PFSK-1 (cell line): ENCODE data around the gene KIF13A.

Source experiments
- FOXP2 ChIP-seq: optimal IDR thresholded peaks from 2 replicates; pipeline ENCODE3; 2011; ENCODE audit warnings: borderline replicate concordance, control low read depth, inconsistent platforms; ENCODE audit not compliant: insufficient read depth; ENCODE audit errors: extremely low read length, extremely low read depth
- POLR2AphosphoS5 ChIP-seq: IDR thresholded peaks from 2 replicates; pipeline ENCODE4 v1.6.1; 2012; ENCODE audit warnings: low read depth, mild to moderate bottlenecking, control low read depth, low read length, moderate library complexity
- SIN3A ChIP-seq: IDR thresholded peaks from 2 replicates; pipeline ENCODE4 v1.6.1; 2012; ENCODE audit warnings: mild to moderate bottlenecking, low read length, moderate library complexity, borderline replicate concordance; ENCODE audit not compliant: insufficient read depth
- TAF1 ChIP-seq: IDR thresholded peaks from 2 replicates; pipeline ENCODE4 v1.6.1; 2012; ENCODE audit warnings: low read length, control low read depth, borderline replicate concordance; ENCODE audit not compliant: insufficient read depth
- TF ChIP-seq, protein P1 (sequence below), 2 experiments: IDR thresholded peaks; 2 replicates each; pipeline versions ENCODE4 v1.6.1 to v1.8.0; 2011 to 2012; ENCODE audit warnings: low read depth in 2 of 2, low read length in 2 of 2, control low read depth in 1 of 2, inconsistent platforms in 1 of 2, mild to moderate bottlenecking in 1 of 2, moderate library complexity in 1 of 2; ENCODE audit not compliant: insufficient read depth in 1 of 2

DNA sequence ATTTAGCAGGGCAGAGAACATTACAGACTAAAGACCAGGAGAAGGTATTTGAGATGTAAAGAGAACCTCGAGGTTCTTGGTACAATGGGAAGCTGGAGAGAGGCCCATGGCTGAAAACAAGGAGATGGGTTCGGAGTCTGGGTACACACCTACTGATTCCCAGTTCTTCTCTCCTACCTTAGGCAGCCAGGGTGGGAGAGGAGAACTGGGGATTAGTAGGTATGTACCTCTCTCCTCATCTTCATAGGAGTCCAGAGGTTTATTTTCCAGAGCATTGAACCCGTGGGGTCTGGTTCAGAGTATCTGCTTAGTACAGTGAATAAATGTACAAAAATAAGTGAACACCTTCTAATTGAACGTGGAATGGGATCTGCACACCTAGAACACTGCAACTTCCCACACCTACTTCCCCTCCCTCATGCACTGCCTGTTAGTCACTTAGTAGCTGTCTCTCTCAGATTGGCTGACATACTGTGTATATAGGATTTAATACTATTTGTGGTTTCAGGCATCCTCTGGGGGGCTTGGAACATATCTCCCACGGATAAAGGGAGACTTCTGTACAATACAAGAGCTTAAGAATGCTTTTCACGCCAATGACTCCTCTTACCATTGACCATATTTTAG, 257.2 kb downstream of the KIF13A start:
- TF ChIP-seq, protein P1, sequence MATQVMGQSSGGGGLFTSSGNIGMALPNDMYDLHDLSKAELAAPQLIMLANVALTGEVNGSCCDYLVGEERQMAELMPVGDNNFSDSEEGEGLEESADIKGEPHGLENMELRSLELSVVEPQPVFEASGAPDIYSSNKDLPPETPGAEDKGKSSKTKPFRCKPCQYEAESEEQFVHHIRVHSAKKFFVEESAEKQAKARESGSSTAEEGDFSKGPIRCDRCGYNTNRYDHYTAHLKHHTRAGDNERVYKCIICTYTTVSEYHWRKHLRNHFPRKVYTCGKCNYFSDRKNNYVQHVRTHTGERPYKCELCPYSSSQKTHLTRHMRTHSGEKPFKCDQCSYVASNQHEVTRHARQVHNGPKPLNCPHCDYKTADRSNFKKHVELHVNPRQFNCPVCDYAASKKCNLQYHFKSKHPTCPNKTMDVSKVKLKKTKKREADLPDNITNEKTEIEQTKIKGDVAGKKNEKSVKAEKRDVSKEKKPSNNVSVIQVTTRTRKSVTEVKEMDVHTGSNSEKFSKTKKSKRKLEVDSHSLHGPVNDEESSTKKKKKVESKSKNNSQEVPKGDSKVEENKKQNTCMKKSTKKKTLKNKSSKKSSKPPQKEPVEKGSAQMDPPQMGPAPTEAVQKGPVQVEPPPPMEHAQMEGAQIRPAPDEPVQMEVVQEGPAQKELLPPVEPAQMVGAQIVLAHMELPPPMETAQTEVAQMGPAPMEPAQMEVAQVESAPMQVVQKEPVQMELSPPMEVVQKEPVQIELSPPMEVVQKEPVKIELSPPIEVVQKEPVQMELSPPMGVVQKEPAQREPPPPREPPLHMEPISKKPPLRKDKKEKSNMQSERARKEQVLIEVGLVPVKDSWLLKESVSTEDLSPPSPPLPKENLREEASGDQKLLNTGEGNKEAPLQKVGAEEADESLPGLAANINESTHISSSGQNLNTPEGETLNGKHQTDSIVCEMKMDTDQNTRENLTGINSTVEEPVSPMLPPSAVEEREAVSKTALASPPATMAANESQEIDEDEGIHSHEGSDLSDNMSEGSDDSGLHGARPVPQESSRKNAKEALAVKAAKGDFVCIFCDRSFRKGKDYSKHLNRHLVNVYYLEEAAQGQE (IDR thresholded peaks at IDR 0.05; ENCODE audit: insufficient read depth in 1 of 2, low read depth in 2 of 2, low read length in 2 of 2) = no peak
- TF ChIP-seq POLR2AphosphoS5 (no peak), SIN3A (no peak), TAF1 (no peak), FOXP2 (no peak)
